HT1080 (cell line): Measurements from ENCODE around the gene TUBB4B. TPM values are rescaled to one million over a fixed set of nuclear protein-coding genes. Genes with fewer than 3 reads are reported as not detected.

Experiments
- DNase-seq: peaks from one replicate; pipeline ENCODE4 v3.0.0-alpha.2; 2015; ENCODE audit warnings: low read depth
- total RNA-seq: library from RNA; depleted of rRNA; stranded (reverse); fragments of >200 nt; shearing (Covaris generic); gene quantifications from 2 replicates; pipeline ENCODE4 v1.2.3, GENCODE V29; 2014

TUBB4B gene
- total RNA-seq, 1 experiment from 2014 or later = 993 TPM

DNA sequence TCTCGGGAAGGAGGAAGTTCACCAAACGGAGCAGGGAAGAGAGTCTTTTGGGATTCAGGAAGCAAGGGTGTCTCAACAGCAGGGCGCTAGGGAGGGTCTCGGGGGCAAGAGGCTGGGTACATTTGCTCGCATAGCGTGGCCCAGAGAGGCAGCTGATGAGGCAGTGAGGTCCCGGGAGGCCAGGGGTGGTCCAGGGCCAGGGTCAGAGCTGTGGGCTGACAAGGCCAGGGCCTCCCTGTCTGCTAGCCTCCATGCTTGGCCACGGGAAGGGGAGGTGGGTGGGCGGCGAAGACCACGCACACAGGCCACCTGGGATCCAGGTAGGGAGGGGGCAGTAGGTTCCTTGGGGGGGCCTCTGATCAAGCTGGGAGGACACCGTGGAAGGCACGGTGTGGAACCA lies 29.6 kb upstream of the TUBB4B start:
- no peak for DNase-seq

DNA sequence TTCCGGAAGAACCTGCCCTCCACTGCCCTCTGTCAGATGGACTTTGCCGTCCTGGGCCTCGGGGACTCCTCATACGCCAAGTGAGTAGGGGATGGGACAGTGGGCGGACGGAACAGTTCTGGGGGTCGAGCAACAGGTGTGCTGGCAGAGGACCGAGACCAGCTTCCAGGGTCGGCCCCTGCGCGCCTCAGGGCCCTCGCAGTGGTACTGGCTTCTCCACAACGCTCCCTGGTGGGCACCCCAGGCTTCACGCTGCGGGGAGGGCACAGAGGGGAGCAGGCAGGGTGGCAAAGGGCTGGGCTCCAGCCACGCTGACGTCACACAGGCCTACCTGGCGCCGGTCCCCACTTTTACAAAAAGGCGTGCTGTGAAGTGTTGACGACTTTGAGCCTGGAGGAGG lies 28.6 kb upstream of the TUBB4B start:
- DNase-seq = no peak

DNA sequence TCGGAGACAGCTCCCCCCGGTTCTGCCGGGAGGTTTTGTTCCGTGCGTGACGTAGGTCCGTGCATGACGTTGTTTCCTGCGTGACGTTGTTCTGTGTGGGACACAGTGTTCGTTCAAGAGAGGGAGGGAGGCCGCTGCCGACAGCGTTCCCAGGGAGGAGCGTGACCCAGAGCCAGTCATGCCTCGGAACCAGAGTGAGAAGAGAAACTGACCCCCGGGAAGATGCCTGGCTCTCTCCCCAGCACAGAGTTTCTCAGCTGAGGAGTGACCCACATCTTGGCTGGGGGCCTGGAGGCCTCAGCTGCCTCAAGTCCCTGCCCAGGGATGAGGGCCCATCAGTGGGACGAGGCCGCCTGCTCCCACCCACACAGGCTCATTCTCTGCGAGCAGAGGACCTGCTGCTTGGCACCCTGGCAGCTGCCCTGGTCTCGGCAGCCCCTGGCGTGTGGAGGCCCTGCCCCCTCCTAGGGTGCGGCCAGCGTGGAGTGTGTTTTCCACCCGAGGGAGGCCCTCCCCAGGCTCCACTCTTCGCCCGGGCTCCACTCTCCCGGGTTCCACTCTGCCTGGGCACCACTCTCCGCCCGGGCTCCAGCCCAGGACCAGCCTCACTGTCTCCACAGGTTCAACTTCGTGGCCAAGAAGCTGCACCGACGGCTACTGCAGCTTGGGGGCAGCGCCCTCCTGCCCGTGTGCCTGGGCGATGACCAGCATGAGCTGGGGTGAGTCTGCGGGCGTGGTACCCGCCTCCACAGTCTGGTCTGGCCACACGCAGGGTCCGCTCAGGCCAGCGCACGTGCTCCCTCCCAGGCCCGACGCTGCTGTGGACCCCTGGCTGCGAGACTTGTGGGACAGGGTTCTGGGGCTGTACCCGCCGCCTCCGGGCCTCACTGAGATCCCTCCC lies 27.7 kb upstream of the TUBB4B start:
- no peak for DNase-seq

DNA sequence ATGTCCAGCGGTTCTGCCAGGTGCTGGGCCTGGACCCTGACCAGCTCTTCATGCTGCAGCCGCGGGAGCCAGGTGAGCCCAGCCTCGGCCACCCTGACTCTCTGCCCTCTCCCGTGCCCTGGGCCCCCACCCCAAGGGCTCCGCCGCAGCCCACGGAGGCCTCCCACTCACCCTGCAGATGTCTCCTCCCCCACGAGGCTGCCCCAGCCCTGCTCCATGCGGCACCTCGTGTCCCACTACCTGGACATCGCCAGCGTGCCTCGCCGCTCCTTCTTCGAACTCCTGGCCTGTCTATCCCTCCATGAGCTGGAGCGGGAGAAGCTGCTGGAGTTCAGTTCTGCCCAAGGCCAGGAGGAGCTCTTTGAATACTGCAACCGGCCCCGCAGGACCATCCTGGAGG lies 26.5 kb upstream of the TUBB4B start:
- DNase-seq = no peak

DNA sequence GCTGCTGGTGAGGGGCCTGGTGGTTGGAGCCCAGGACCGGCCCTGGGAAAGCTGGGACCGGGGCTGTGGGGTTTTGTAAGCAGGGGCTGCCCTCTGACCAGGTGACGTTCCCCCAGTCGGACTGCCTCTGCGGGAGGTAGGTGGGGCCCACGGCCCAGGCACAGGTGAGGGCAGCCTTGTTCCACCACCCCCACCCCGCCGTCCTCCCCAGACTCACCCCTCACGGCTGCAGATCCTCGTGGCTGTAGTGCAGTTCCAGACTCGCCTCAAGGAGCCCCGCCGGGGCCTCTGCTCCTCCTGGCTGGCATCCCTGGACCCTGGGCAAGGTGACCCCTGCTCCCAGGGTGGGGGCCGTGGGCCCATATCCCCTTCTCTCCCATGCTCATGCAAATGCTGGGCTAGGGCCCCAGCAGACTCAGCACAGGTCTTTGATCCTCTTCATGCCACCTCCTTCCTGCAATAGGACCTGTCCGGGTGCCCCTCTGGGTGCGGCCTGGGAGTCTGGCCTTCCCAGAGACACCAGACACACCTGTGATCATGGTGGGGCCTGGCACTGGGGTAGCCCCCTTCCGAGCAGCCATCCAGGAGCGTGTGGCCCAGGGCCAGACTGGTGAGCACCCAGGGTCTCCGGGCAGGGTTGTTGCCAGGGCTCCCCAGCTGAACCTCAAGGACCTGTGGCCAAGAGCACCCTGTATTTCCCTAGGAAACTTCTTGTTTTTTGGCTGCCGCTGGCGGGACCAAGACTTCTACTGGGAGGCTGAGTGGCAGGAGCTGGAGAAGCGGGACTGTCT lies 25.7 kb upstream of the TUBB4B start:
- no peak for DNase-seq

DNA sequence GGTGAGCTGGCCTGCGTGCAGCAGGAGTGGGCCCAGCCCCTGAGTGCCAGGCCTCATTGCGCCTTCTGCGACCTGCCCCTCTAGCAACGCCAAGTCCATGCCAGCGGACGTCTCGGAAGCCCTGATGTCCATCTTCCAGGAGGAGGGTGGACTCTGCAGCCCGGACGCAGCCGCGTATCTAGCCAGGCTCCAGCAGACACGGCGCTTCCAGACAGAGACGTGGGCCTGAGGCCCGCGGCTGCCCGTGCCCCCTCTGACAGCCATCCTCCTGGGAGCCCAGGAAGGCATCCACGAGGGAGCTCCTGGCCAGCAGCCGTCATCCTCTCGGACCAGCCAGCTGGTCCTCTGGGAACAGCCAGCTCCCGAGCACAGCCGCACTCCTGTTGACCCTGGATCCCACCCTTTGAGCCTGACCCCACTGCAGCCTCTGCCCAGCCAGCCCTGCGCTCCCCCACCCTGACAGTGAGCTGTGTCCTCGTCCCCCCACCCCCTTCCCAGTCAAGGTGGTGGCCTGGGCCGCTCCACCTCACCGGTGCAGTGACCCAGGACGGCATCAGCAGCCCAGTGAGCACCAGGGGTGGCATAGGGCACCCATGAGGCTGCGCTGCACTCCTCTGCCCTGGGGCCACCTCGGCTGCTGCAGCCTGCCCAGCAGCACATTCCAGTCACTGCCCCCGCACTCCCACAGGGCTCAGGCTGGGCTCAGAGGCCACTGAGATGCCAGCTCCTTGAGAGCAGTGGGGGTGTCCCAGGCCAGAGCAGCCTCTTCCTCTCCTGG lies 24.7 kb upstream of the TUBB4B start:
- no peak for DNase-seq

DNA sequence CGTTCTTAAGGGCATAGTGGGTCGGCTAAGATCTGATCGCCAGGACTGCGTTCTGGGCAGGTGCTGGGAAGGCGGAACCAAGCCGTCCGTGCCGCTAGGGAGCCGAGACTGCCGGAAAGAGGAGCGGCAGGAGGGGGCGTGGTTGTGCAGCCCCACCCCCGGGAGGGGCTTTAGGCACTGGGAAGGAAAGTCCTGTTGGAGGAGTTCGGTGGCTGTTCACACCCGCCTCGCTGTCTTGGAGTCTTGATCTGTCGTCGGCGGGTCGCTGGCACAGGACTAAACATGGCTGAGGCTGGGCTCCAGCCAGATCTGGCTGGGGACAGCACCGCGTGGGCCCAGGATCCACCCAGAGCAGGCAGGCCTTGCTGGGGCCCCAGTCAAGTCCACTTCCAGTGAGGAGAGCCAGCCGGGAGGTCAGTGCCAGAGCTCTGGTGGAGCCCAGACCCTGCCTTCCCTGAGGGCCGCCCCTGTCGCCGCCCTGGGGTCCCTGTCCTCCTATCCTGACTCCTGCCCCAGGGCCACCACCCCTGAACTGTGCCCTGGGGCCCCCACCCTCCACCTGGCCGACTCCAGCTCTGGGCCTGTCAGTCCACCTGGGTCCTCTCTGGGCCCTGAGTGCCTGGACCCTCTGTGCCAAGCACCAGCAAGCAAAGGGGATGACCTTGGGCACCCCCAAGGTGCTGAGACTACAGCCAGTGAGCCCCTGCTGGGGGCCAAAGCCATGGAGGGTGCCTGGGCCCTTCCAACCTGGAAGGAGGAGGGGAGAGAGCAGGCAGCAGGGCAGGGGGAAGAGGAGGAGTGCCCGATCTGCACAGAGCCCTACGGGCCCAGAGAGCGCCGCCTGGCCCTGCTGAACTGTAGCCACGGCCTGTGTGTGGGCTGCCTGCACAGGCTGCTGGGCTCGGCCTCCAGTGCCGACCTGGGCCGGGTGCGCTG lies 23.5 kb upstream of the TUBB4B start:
- DNase-seq = no peak

DNA sequence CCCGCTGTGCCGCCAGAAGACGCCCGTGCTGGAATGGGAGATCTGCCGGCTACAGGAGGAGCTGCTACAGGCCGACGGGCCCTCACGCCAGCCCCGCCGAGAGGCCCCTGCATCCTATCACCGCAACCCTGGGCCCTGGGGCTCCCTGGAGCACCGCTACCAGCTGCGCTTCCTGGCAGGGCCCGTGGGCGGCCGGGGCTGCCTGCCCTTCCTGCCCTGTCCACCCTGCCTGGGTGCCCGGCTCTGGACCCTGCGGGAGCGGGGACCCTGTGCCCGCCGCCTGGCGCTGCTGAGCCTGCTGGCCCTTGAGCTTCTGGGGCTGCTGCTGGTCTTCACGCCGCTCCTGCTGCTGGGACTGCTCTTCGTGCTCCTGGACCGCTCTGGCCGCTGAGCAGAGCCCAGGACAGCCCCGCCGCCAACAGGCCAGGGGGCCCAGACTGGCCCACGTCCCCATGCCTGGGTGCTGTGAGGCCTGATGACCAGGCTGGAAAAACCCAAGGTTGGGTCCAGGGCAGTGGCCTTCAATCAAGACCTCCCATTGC lies 22.8 kb upstream of the TUBB4B start:
- no peak for DNase-seq

DNA sequence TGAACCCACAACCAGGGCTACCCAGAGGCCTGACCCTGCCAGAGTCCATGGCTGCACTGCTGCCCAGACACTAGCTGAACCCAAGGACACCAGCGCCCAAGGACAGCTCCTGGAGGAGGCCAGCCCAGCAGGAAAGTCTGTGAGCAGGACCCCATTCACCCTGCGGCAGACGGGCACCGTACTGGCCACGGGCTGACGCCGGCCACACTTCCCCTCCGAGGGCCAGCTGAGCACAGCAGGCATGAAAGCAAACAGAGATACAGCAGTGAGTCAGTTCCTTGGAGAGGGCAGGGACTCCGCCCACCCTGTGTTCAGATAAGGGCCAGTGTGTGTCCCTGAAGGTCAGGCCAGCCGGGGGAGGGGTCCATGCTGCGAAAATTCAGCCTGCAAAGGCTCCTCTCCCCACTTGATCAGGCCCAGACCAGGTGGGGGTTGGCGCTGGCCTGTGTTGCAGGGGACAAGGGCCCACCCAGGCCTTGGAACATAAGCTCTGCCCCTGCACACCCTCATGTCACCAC lies 22.3 kb upstream of the TUBB4B start:
- peak; percentile 43 for DNase-seq

DNA sequence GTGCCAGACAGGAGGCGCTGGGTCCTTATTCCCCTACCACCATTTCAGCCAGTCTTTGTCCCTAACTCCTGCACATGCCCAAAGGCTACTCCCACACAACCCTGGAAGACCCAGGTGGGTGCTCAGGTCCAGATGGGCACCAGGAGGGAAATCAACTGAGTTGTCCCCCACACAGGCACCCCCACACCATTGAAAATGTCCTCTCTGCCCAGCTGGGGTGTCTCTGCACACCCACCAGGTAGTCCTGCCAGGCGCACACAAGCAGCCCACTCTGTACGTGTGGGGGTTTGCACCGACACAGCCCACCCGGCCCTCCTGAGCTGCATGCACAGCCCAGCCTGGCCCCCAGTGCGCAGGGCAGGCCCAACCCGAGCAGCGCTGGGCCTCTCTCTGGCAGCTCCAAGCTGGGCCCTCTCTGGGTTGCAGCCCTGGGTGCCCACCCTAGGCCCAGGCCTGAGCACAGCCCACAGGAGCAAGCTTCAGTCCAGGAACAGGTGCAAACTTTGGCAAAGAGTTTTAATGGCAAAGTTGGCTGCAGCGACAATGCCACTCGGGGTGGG lies 21.2 kb upstream of the TUBB4B start:
- DNase-seq = no peak

DNA sequence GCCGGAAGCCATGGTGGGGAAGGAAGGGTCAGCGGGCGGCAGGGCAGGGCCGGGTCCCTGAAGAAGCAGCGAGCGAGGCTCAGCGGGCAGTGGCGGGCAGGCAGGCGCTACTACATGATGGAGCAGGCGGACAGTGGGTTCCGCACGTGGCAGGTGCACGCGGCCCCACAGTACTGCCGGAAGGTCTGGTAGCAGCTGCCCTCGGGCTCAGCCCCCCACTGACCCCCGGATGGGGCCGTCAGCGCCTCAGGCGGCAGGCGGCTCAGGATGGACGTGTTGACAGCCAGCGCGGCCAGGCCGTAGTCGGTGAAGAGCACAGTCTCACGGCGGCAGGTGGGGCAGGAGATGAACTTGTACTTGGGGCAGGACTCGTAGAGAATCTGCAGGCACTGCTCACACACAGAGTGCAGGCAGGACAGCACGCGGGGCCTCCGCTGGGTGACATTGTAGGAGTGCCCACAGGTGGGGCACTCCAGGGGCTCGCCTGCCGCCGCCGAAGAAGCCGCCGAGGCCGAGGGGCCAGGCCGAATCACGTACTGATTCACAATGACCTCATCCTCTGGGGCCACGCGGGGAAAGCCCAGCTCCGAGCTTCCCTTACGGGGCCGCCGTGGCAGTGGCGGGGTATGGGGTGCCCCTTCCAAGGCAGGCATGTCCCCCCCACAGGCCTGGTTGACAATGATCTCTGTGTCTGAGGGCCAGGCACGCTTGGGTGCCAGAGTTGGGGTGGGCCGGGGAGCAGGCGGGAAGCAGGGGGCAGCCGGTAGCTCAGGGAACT lies 20.6 kb upstream of the TUBB4B start:
- DNase-seq = no peak

DNA sequence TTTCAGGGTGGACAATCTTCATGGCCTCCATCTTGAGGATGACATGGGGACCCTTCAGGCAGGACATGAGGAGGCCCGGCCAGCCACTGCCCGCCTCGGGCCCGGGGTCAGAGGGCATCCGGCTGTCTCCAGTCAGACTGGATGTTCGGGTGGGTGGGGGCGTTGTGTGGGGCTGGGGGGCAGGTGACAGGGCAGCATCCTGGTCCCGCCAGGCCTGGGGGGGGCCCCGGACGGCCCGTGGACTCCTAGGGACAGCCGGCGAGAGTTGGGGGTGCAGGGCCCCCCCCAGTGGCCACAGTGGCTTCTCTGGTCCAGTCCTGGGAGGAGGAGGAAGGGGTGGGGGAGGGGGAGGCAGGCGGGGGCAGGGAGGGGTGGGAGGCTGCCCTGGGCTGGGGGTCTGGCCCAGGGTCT lies 20.0 kb upstream of the TUBB4B start:
- DNase-seq = no peak

DNA sequence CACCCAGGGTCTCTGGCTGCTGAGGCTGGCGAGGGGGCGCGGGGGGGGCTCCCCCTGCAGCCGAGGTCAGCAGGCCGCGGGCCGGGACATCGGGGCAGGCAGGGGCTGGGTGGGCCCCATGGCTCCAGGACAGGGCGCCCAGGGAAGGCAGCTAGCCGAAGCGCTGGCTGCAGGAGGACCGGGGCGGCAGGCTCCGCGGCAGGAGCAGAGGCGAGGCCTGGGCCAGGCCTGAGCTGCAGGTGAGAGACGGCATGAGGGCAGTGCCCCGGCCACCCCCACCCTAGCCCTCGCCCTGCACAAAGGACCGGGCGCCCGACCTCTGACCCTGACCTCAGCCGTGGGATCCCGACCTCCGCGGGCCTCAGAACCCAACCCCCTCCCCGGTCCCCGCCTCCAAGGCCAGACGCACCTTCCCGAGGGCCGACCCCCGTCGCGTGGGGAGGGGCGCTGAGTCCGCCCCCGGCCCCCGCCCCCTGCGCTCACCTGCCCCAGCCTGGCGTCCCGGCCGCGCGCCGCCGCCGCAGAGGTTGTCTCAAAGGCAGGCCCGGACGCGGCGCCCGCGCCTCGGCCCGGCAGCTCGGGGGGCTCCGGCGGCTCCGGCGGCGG lies 19.5 kb upstream of the TUBB4B start:
- no peak for DNase-seq

DNA sequence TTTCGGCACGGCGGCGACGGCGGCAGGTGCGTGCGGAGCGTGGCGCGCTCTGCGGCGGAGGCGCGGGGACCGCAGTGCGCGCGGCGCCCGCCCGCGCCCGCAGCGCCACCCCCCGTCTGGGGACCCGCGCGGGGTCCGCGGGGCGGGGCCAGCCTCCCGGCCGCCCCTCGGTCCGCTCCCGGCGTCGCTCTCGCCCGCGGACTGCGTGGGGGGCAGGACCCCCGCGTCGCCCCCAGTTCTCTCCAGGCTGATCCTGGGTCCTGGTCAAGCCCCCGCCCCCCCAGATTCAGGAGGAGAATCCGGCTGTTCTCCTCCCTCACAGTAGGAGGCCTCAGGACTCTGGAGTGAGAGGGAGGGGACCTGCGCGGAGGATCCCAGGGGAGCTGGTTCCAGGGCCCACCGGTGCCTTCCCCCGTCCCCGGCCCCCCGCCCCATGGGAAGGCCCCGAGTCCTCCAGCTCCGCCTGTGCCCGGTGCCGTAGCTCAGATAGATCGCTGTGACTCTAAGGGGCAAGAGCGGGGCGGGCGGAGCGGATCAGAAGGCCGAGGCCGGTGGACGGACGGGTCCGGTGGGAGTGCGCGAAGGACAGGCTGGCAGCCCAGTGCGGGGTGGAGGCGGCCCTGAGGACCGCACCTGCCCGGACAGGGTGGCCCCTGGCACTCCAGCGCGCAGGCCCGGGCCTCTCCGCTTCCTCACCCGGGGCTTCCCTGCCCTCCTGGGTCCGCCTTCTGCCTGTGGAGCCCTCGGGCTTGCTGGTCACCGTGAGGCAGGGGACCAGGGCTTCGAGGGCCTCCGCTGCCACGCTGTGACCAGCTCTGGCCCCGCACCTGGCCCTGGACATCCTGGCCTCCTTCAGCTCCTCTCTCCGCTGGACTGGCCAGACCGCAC lies 18.7 kb upstream of the TUBB4B start, which contains the start of gene RNF208:
Gene RNF208, minus strand, starts transcription at position 51 of the 888 bp plus-strand sequence. CDS start 1,028 bp downstream, outside the sequence.
- DNase-seq = no peak

DNA sequence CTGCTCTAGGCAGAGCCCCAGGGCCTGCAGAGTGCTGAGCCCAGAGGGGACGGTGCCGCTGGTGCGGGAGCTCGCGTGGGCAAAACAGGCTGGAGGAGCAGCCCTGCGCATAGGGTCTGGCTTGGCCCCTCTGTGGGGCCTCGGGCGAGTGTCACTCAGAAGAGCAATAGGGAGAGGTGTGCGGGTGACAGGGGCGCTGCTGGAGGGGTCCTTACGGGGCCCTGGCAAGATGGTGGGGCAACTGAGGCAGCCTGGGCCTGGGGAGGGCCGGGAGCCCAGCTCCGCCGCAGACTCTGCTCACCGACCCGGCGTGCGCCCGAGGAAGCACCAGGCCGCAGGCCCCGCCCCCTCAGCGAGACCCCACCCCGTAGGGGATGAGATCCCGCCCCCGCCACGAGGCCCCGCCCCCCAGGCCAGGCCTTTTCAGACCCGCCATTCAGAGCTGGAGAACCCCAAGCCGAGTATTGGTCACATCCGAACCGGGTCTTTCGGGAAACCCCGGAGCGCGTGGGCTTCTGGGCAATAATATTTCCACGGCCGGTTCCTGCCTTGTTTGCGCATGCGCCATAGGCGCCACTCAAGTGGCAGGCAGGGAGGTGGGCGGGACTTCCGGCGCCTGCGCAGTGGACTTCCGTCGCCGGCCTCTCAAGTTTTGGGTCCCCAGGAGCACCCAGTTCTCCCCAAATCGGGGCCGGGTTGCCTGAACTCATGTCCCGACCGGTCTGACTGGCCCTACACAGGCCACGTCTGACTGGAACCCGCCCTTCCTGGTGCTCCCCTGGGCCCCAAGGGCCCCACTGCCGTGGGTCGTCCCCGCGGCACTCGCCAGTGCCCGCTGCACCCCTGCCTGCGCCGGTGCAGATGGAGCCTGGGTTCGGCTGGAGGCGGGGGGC lies 17.8 kb upstream of the TUBB4B start:
- peak; percentile 96 for DNase-seq
